ENCODE measurements around the gene HBP1.
"Not testable (repeated sequence)": the region's sequence is repeated elsewhere in the genome, so short reads cannot be mapped to it uniquely, and the experiment has no call there.

Gene HBP1

GRCh38 chr7:107154826-107155225 is 14.0 kb upstream of the HBP1 start:
- H3K27ac ChIP-seq, result no peak overlapping the region
- TF ChIP-seq CTCF (IDR thresholded peaks at IDR 0.05), result no peak
- no peak for DNase-seq (ENCODE audit: low spot score)
- no peak overlapping the region for H3K4me3 ChIP-seq

GRCh38 chr7:107155726-107156125 is 13.1 kb upstream of the HBP1 start:
- H3K27ac ChIP-seq; H3K4me3 ChIP-seq; DNase-seq (ENCODE audit: low spot score): not testable (repeated sequence)

GRCh38 chr7:107157091-107157490 is 11.7 kb upstream of the HBP1 start:
- no peak for DNase-seq (ENCODE audit: low spot score)
- TF ChIP-seq CTCF (IDR thresholded peaks at IDR 0.05), result no peak
- no peak overlapping the region for H3K4me3 ChIP-seq
- no peak overlapping the region for H3K27ac ChIP-seq

GRCh38 chr7:107158028-107158427 is 10.8 kb upstream of the HBP1 start:
- H3K4me3 ChIP-seq, result no peak overlapping the region
- no peak for TF ChIP-seq CTCF (IDR thresholded peaks at IDR 0.05)
- H3K27ac ChIP-seq, result no peak overlapping the region

GRCh38 chr7:107160389-107160788 is 8.4 kb upstream of the HBP1 start:
- H3K27ac ChIP-seq, result no peak overlapping the region

More at GRCh38 chr7:107158028-107158427, 10.8 kb upstream of the HBP1 start:
- no peak for DNase-seq (ENCODE audit: low spot score)

GRCh38 chr7:107161415-107161814 is 7.4 kb upstream of the HBP1 start:
- H3K4me3 ChIP-seq, result no peak overlapping the region
- H3K27ac ChIP-seq, result no peak overlapping the region
- no peak for TF ChIP-seq CTCF (IDR thresholded peaks at IDR 0.05)
- DNase-seq (ENCODE audit: low spot score), result no peak

More at GRCh38 chr7:107160389-107160788, 8.4 kb upstream of the HBP1 start:
- no peak for TF ChIP-seq CTCF (IDR thresholded peaks at IDR 0.05)
- no peak for DNase-seq (ENCODE audit: low spot score)
- no peak overlapping the region for H3K4me3 ChIP-seq

GRCh38 chr7:107162475-107162874 is 6.3 kb upstream of the HBP1 start:
- no peak for DNase-seq (ENCODE audit: low spot score)
- Histone ChIP-seq H3K27ac (no peak overlapping the region), H3K4me3 (no peak overlapping the region)
- no peak for TF ChIP-seq CTCF (IDR thresholded peaks at IDR 0.05)

- H3K27ac ChIP-seq, result no peak overlapping the region
- H3K4me3 ChIP-seq, result no peak overlapping the region
- TF ChIP-seq CTCF (IDR thresholded peaks at IDR 0.05), result no peak
- DNase-seq (ENCODE audit: low spot score), result no peak
Observed at GRCh38 chr7:107164092-107164491, 4.7 kb upstream of the HBP1 start.
